SKM-1 (cell line): ENCODE measurements around the gene KCNAB1.
"Not testable (repeated sequence)": the region's sequence is repeated elsewhere in the genome, so short reads cannot be mapped to it uniquely, and the experiment has no call there.

Experiments
- DNase-seq: peaks from one replicate; lab custom pipeline; 2025; ENCODE audit not compliant: unreplicated experiment; lab: John Stamatoyannopoulos, UW

Gene KCNAB1

DNA sequence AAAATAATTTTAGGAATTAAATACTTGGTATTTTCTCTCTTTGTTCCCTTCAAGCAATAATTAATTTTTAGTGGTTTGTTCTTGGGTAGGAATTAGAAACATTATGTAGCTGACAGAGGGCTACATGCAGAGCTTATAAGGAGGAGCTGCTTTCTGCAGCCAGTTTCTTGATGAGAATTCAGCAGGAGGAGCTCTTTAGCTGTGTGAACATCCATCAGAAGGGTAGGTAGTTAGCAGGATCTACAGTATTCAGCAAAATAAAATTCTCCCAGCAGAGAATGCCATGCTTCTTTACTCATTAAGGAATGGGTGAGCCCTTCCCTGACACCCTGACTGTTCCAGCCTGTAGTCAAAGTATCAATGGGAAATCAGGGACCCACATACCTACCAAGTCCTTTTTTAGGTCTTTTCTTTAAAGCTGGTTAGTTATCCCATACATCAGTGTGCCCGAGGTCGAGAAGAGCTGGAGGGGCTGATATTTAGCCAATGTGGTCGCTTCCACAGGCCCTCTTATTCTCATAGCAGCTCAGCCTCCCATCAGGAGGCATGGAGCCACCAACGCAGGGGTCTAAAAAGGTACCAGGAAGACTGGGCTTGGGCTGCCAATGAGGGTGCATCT lies 54.0 kb downstream of the KCNAB1 start:
- no peak for DNase-seq

DNA sequence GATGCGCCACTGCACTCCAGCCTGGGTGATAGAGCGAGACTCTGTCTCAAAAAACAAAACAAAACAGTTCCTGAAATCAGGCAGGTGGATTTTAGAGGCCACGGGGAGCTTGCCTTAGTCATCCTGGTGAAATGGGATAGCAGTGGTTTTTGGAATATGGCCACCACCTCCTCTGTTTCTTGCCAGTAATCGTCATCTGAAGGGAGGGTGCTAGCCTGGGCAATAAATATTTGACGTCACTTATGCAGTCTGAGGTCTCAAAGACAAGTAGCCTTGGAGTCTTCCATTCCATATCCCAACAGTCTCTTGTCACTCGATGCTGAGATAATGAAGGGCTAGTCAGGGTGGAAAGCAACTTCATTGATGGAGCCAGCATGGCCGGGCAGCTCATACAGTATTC lies 55.2 kb downstream of the KCNAB1 start:
- no peak for DNase-seq

- no peak for DNase-seq
Measured at GRCh38 chr3:156176048-156176447, 55.7 kb downstream of the KCNAB1 start.

GRCh38 chr3:156176629-156177210 lies 56.3 kb downstream of the KCNAB1 start:
- DNase-seq: no peak

DNA sequence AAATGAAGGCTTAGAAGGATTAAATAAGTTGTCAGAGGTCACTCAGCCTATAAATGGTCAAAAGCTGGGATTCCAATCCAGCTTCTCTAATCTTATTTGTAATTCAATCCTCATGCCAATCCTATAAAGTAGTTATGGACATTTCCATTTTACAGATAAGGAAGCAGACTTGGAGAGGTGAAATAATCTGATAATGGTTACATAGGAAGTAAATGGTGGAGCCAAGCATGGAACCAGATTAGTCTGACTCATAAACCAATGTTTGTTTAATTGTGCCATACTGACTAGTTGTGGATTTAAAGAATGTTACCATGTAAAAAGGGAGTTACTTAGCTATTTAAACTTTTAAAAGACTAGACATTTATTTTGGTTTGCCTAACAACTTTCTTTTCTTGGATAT lies 59.7 kb downstream of the KCNAB1 start:
- DNase-seq: no peak

DNA sequence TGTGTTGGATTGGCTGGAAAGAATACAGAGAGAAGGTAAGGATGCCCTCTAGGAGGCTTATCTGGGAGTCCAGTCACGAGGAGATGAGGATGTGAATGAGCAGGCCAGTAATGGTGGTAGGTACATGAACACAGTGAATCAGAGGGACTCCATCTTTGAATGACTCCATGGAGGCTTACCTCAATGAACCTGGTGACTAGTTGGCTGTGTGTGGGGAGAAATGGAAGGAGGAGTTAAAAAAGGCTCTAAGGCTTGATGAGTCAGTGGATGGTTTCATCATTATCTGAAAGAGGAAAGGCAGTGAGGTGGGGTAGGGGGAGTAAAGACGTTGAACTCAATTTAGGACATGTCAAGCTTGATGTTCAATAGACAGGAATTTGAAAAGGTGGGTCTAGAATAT lies 61.1 kb downstream of the KCNAB1 start:
- DNase-seq: no peak

- no peak for DNase-seq
Measured at GRCh38 chr3:156183396-156183795, 63.0 kb downstream of the KCNAB1 start.

GRCh38 chr3:156184156-156184555 lies 63.8 kb downstream of the KCNAB1 start:
- no peak for DNase-seq

DNA sequence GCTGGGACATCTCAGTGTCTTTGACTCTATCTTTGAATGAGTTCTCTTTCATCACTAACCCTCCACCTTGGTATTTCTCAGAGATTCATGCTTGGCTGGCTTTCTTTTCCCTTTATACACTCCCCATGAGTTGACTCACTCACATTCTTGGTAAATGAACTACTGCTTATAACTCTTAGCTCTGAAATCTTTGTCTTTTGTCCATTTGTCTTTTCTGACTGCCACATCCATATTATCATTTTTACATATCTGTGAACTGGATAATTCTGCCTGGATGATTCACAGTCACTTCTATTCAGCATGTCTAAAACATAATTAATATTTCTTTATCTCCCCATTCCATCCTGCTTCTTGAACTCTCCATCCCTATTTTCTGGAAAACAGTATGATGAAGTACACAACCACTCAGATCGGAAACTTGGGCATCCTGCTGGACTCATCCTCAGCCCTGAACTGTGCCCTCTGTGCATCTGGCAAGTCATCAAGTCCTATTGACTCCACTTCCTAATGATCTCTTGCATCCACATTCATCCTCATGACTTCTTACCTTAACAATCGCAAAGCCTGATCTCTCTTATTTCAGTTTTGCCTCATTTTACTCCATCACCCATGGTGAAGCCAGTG lies 66.9 kb downstream of the KCNAB1 start:
- DNase-seq: no peak

DNA sequence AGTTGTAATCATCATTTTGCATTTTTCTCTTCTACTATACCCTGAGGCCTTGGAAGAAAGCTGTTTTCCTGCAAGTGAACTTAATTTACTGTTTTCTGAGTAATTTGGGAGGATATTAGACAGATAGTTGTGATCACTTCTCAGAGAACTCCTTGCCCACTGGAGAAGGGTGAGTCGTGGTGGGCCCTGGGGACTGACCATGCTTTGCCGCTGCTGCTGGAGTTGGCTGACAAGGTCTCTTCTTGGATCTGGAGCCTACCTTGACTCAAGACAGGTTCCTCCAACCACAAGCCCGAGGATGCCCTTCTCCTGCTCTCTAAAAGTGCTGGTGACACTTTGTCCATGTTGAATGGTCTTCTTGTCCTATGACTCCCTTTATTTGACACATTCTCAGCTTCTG lies 68.4 kb downstream of the KCNAB1 start:
- no peak for DNase-seq

- no peak for DNase-seq
Measured at GRCh38 chr3:156189927-156190326, 69.5 kb downstream of the KCNAB1 start.

DNA sequence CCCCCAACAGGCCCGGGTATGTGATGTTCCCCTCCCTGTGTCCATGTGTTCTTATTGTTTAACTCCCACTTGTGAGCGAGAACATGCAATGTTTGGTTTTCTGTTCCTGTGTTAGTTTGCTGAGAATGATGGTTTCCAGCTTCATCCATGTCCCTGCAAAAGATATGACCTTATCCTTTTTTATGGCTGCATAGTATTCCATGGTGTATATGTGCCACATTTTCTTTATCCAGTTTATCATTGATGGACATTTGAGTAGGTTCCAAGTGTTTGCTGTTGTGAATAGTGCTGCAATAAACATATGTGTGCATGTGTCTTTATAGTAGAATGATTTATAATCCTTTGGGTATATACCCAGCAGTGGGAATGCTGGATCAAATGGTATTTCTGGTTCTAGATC lies 74.6 kb downstream of the KCNAB1 start:
- not testable (repeated sequence) for DNase-seq

DNA sequence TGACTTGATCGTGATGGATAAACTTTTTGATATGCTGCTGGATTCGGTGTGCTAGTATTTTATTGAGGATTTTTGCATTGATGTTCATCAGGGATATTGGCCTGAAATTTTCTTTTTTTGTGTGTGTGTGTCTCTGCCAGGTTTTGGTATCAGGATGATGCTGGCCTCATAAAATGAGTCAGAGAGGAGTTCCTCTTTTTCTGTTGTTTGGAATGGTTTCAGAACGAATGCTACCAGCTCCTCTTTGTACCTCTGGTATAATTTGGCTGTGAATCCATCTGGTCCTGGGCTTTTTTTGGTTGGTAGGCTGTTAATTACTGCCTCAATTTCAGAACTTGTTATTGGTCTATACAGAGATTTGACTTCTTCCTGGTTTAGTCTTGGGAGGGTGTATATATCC lies 76.8 kb downstream of the KCNAB1 start:
- not testable (repeated sequence) for DNase-seq

DNA sequence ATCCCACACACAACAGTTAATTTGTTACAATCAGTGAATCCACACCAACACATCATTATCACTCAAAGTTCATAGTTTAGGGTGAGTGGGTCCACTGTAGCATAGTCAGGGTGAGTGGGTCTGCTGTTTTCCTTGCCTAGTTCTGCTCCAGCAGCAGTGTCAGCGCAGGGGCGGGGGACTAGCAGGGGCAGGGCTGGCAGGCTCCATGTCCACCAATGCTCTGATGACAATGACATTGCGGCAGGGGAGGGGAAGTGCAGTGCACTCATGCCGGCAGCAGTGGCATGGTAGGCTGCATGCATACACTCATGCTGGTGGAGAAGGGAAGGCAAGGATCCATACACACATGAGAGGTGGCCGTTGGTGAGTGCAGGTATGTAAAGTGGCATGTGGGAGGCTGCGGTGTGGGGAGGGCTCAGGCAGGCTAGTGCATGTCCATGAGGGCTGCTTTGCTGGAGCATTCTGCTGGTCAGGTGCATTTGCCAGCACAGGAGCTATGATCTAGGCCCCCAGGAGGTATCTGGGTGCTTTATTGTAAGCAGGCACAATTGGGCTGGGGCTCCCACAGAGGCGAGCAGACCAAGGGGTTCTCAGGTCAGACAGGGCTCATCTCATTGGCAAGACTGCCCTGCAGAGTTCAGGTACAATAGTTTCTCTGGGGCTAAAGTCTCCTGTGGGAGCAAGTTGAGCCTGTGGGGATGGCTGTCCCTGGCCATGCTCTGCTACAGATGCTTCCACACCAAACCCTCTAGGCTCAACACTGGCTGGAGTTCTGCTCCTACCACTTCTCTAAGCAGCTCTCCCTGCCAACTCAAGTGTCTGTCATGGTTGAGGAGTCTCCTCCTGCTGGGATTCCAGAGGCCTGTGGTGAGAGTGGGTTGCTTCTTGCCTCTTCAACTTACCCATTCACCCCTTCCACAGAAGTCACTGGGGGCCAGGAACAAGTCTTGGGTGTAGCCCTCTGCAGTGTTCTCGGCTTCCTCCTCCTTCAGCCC lies 81.3 kb downstream of the KCNAB1 start:
- DNase-seq: no peak

- no peak for DNase-seq
Measured at GRCh38 chr3:156206157-156206556, 85.8 kb downstream of the KCNAB1 start.

- no peak for DNase-seq
Measured at GRCh38 chr3:156207802-156208685, 87.7 kb downstream of the KCNAB1 start.

DNA sequence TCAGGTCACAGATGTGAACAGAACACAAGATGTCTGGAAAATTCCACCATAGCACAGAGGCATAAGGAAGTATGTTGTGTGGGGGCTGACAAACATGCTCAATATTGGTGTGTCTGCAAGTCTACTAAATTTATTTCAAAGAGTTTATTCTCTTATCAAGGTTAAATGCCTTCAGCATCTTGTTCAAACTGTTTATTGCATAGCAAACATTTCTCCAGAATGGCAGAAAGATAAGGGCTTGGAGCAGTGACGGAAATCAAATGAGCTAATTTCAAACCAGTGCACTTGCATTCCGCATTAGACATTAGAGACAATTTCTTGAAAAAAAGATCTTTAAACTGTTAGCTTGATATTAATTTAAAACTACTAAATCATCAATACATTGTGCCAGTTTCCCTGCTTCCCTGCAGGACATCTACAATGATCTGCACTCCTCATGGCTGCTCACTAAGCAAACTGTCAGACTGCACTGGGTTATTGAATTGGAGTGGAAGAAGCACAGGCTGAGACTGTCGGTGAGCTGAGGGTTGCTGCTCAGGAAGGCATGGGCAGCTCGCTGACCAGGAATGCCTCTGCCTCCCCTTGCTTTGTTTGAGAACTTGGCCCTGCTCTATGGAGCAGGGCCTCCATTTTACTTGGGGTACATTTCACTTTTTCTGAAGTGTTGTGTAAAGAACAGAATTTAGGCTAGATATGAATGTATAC lies 89.4 kb downstream of the KCNAB1 start:
- no peak for DNase-seq

- no peak for DNase-seq
Measured at GRCh38 chr3:156211583-156211982, 91.2 kb downstream of the KCNAB1 start.

DNA sequence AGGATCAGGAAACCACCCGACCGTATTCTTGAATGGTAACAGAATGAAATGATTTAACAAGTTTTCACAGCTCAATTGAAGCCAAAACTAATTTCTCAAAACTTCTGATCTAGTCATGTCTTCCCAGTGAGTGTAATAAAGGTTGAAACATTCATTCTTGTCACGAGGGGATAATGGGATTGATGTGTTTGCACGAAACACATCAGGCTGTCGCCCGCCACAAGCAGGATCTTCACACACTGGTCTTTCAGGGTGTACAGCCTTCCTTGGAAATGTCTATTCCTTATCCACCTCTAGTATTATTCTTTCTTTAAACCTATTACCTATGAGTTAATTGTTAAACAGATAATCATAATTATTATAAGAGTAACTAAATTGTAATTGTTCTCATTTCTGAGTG lies 94.3 kb downstream of the KCNAB1 start:
- DNase-seq: no peak

- DNase-seq: no peak
Measured at GRCh38 chr3:156215751-156216150, 95.4 kb downstream of the KCNAB1 start.
